GM21786 (cell line): ENCODE data around the gene TCEANC2.

ENCODE experiments used
- ATAC-seq: cut with Tn5 transposase; IDR thresholded peaks from one replicate; pipeline ENCODE4 v1.9.1; 2021; ENCODE audit not compliant: unreplicated experiment

Gene TCEANC2

DNA sequence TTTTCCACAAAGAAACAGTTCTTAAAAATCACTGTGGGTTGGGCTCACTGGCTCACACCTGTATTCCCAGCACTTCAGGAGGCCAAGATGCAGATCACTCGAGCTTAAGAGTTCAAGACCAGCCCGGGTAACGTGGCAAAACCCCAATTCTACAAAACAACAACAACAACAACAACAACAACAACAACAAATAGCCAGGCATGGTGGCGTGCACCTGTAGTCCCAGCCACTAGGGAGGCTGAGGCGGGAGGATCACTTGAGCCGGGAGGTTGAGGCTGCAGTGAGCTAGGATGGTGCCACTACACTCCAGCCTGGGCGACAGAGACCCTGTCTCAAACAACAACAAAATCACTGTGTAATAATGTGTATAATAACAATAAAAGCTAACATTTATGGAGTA lies 58.6 kb downstream of the TCEANC2 start:
- no peak for ATAC-seq

DNA sequence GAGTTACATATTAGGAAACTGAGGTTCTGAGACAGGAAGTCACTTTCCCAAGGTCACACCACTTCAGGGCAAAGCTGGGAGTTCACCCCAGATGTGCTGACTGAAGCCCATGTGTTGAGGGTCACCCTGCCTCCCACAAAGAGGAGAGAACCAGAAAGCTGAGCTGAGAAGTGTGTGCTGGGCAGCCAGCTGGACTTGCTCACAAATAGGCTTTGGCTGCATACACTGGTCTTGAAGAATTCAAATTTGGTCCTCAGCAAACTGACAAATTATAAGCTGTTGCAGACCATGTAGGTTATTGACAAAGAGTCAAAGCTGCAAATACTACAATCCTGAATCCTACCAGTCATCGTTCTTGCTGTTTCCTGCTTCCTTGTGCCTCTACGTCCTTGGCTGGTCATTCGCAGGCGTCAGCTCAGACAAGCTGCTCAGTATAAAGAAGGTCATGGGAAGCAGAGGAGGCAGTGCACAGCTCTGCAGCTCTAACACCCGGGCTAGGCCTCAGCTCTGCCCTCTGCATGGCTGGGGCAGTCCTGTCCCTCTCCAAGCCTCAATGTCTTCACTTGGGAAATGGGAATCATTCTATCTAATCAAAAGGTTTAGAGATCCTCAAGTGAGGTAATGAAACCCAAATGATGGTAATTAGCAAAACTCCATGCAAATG lies 59.4 kb downstream of the TCEANC2 start:
- ATAC-seq, result no peak

DNA sequence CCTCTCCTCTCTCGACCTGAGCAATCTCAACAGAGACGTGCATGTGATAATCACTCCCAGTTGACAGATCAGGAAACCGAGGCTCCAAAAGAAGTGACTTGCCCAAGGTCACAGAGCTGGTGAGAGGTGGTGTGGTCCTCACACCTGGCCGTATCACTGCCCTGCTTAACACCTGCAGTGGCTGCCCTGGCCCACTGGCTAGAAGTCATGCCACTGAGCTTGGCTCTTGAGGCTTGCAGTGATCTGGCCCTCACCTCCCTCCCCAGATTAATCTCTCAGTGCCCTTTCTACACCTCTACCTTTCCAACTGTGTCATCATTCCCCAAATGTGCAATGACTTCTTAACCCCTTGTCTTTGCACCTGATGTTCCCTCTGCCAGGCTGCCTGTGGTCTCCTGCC lies 60.6 kb downstream of the TCEANC2 start:
- no peak for ATAC-seq

DNA sequence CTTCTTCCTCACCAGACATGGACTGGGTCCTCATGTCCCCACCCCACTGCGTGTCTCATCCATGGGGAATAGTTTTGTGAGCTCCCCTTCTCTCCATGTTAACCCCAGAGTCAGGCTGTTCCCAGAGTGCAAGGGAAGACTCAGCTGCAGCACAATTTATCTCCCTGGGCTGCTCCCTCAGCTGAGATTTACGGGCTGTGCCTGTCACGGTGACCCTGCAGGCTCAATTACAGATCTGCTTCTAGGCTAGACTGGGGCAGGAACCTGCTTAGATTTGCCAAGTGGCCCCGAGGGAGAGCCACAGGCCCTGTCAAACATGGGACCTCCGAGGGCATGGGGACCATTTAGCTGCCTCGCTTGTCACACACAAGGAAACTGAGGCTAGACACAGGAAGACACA lies 61.5 kb downstream of the TCEANC2 start:
- no peak for ATAC-seq

DNA sequence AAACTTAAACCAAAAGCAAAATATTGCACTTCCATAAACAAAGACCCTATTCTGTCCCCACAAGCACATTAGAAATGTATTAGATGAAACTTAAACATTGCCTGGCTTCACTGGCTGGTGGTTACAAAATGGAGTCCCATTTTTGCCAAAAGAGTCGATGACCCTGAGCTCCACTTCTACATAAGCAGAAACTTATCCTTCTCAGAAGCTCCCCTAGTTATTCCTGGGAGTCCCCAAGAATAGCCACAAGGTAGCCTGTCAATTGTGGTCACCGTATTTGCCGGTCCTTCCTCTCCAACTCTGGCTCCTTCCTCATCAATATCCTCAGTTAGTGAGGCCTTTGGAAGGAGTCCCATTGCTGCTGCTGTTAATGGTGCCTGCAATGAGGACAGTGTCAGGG lies 62.1 kb downstream of the TCEANC2 start:
- ATAC-seq, result no peak

DNA sequence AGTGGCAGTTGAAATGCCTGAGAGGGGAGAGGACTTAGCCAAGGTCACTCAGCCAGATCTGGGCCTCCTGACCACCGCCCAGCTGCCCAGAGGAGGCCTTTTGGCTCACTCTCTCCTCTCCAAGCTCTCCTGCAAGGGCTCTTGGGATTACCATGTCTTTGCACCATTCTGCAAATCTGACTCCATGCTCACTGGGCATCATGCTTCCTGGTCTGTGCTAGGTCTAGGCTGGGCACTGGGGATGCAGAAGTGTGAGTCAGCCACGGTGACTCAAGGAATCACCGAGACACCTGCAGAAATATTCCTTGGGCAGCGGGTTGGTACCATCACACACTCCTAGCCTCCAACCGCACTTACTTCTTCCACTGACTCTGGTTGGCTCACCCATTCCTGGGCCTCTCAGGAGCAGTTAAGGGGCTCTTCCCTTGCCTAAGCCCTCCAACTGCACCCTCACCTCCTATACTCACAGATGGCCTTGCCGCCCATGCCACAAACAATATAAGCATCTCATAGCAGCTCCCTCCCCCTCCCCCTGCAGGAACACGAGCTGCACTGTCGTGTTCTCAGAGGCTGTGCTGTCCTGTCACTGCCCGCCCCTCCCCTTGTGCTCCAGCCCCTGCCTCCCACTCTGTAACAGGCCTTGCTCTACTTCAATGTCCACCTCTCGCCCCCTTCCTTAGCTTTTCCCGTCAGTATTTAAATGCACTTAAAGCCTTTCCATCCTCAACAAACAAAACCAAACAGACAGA lies 64.6 kb downstream of the TCEANC2 start:
- ATAC-seq, result no peak

DNA sequence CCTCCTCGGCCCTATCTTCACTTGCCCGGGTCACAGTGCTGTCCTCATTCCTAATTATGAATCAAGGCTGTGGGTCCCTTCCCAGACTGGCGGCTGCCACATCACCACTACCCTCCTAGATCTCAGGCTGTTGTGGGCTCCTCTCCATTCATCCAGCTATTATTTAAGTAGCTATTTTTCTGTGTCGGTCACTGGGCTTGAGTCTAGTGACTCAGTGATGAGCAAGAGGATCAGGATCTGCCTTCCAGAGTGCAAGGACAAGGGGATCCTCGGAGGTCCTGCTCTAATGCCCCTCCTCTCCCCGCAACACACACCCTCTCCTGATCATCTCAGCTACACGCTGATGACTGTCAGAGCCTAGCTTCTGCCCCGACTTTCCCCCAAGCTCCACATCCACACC lies 65.3 kb downstream of the TCEANC2 start:
- ATAC-seq, result no peak

DNA sequence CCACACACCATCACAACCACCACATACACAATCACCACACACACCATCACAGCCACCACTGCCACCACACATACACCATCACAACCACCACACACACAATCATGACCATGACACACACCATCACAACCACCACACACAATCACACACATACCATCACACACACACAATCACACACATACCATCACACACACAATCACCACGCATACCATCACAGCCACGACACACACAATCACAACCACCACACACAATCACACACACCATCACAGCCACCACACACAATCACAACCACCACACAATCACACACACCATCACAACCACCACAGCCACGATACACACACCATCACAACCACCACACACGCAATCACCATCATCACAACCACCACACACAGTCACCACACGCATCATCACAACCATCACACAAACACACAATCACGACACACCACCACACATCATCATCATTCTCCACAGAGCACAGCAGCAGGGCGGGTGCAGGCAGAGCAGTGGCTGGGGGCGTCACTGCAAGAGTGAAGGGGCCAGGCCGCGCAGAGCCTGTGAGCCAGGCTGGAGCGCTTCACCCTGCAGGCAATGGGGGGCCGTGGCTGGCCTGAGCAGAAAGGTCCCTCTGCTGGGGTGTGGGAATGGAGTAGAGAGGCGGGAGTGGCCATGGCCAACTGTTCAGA lies 66.8 kb downstream of the TCEANC2 start:
- no peak for ATAC-seq

DNA sequence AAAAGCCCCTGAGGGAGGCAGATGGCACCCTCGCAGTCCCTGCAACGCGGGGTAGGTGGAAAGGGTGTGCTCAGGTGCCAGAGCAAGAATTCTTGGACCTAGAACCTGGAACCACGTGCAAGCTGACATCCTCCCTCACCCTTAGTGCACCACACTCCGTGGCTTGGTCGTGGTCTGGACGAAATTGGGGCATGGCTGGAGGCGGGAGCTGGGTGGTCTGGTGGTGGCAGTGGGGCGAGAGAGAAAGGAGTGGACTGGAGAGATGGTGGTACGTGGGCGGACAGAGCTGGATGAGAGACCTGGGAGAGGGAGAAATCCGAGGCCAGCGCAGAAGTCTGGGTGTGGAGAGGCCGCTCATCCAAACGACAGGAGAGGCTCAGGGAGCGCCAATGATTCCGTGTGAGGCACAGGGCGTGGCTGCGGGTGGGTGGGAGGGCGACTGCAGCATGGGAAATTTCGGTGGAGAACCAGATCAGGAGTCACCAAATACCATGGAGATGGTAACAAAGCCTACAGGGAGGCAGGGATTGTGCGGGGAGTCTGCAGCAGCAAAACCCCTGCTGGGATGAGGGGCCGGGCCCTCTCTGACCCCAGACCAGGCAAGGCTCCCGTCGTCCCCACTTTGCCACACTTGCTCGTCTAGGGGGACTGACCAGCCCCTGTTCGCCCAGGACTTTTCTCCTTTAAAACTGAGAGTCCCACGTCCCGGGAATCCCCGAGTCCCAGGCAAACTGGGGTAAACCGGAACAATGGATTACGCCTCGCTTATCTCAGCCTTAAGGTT lies 67.5 kb downstream of the TCEANC2 start:
- no peak for ATAC-seq

DNA sequence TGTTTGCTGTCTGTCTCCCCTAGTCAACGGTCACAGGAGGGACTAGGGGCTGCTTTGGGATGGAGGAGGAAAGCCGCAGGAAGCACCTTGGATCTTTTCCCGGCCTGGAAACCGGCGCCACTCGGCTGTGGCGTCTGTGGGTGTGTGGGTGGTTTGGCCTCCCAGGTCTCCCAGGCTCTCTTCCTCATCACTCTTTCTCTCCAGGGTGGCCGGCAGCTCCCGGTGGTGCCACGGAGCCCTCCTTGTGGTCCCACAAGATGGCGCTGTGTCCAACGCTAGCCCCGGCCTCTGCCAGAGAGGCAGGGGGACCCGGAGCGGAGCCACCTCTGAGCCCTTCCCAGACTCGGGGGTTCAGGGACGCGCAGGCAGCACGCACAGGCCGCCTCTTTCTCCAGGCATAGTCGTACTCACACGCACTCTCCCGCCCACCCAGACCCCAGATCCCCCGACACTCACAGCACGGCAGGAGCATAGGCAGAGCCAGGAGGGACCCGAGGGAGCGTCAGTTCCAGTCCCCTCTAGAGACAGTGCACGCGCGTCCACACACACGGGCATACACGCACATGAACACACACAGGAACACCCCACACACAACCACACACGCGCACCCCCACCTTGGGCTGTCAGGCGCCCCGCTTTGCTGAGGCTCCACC lies 68.2 kb downstream of the TCEANC2 start:
- peak; percentile 53 for ATAC-seq

DNA sequence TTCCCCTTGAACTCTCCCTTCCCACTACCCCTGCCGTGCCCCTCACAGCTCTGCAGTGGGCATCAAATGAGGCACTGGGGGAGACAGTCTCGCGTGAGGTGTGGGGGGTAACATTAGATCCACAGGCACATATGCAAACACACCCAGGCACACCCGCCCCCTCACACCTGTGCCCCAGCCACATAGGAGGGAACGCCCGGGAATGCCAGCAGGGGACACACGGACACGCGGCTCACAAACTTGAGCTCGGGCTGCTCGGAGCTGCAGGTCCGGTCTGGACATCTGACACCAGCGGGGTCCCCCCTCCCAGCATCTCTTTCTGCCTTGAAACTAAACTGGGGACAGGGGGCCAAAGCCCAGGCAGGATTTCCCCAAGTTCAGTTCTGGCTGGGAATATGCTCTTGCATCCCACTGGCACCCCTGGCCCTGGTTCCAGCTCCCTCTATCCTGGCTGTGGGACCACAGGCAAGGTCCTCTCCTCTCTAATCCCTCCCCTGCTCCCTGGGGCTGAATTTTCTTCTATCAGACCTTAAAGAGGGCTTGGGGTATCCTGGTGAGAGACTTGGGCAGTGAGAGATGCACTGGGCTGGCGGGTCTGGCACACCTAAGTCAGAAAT lies 68.8 kb downstream of the TCEANC2 start:
- no peak for ATAC-seq

DNA sequence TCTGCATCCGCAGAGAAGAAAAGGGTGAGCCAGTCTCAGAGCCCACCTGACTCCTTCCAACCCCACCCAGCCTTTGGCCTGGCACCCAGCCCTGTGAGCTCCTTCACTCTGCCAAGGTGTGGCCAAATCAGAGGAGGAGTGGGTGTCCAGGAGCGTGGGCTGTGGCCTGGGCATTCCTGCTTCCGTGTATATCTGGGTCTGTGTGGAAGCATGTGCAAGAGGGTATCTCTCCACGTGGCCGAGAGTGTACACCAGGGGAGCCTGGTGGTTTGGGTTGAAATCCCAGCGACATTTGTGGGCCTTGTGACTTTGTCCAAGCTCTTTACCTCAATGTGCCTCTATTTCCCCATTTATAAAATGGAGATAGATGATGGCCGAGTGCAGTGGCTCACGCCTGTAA lies 69.6 kb downstream of the TCEANC2 start:
- ATAC-seq, result no peak

DNA sequence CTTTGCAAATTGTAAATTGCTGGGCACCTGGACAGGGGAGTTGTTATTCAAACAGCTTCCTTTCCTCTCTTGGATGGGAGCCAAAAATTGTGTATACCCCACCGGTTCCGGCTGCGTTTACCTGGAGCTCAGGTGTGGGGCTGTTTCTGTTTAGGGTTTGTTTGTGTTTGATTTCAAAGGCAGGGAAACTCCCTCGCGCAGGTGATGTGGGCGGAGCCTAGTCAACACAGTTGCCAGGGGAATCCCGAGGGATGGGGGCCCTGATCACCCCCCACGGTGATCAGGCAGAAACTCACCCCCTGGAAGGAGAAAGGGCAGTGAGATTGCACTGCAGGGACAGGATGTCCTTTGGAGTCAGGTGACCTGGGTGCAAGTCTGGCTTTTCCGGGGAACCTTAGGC lies 71.1 kb downstream of the TCEANC2 start:
- ATAC-seq, result no peak

DNA sequence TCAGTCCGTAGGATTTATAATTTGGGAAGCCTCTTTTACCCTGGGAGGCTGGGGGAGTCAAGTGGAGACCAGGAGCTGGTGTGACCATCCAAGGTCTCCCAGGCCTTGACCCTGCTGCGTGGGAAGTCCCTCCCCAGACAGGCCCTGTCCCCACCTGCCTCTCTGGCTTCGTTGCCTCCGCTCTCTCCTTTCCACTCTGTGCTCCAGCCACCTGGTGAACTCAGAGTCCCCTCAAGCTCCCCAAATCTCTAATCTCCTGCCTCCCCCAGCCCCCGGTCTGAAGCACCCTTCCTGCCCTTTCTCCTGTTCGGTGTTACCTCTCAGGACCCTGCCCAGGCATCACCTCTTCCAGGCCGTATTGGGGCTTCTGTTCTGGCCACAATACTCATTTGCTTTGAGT lies 71.5 kb downstream of the TCEANC2 start:
- ATAC-seq, result no peak

DNA sequence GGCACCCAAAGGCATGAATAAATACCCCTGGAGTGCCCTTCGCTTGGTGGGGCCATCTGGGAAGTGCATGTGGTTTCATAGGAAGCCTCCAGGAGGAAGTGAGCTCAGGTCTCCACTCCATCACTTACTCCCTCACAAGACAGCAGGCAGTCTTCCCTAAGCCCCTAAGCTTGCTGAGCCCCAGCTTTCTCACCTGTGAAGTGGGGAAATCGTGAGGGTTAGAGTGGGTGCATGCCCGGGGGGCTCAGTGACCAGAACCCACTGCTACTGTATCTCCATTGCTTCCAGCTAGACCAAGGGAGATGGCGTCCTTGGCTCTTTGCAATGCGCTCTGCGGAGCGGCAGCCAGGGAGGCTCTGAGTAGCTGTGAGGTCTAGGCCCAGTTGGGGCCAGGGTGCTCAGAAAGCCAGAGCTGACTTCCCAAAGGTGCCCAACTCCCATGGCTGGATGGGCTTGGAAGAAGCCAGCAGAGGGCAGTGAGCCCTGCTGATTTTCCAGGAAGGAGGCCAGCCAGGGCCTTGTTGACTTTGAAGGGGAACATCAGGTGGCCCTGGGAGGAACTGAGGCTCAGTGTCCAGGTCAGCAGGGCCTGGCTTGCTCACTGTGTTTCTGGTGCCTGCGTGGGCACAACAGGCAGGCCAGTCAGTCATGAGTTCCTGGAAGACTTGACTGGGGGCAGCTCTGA lies 72.1 kb downstream of the TCEANC2 start:
- ATAC-seq, result no peak

DNA sequence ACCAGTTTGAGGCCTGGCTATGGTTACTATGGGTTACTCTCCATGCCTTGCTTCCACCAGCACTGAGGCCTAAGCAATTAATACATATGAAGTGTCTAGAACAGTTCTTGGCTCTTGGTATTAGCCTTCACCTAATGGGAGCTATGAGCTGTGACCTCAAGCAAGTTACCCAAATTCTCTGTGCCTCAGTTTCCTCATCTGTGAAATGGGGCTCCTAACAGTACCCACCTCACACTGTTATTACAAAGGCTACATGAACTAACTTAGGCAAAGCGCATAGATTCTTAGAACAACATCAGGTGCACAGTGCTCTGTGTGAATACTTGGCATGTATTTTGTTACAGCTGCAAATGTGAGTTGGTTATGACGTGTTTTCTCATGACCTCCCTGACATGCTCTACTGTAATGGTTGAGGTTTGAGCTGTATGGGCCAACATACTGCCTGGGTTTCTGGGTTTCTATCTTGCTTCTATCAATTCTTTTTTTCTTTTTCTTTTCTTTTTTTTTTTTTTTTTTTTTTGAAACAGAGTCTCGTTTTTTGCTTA lies 72.9 kb downstream of the TCEANC2 start:
- ATAC-seq, result no peak

DNA sequence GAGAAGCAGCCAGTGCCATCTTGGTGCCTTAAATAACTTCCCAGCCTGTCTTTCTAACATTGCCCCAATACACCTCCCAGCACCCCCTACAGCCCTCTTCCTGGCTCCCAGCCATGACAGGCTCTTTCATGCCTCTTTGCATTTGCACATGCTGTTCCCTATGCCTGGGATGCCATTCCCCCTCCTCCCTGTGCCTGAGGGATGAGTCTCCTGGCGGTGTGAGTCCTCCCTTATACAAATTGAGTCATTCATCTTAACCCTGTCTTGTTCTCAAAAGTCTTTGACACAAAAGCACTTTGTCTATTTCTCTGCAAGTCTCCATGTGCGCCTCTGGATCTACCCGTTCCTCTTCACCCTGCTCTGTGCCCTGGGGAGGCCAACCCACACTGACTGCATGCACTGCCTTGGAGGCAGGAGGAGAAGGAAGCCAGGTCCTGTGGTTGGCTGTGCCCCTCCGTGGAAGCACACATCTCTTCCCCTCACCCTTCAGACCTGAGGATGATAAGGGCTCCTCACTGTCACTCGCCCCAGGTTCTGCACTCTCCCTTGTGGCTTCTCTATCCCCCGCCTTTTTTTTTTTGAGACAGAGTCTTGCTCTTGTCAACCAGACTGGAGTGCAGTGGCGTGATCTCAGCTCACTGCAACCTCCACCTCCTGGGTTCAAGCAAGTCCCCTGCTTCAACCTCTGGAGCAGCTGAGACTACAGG lies 74.3 kb downstream of the TCEANC2 start:
- no peak for ATAC-seq

DNA sequence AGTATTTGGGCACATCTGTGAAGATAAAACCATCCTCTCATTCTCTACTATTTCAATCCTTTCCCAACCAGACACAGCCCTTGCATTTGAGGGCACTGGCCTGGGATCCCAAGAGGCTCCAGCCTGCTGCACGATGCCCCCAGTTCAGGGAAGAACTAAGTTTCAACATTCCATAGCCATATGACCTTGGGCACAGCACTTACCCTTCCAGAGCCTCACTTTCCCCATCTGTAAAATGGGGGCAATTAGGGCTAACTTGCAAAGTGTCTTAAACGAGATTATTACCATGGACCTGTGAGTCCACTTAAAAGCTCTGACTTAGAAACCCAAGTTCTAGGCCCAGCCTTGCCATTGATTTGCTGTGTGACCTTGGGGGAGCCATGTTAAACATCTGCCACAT lies 76.5 kb downstream of the TCEANC2 start:
- ATAC-seq, result no peak

DNA sequence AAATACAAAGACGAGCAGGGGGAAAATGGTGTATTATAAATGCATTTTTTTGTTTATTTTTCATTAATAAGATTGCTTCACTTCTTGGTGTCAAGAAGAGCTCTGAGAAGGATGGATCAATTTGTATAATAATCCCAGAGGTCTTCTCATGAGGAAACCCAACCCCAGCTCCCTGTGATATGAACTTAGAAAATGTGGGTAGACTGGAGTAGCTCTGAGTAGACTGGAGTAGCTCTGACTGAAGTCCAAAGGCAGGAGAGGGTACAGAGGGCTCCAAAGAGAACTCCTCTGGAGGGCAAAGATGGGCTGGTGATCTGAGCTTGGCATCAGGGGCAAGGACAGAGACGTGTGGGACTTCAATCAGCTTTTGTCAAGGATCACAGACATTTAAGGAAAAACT lies 78.0 kb downstream of the TCEANC2 start:
- ATAC-seq, result no peak
